ENCODE measurements around the gene SCUBE1.
A peak's percentile ranks its signal among the peaks of the same experiment; 100 is the strongest.

Gene SCUBE1

DNA sequence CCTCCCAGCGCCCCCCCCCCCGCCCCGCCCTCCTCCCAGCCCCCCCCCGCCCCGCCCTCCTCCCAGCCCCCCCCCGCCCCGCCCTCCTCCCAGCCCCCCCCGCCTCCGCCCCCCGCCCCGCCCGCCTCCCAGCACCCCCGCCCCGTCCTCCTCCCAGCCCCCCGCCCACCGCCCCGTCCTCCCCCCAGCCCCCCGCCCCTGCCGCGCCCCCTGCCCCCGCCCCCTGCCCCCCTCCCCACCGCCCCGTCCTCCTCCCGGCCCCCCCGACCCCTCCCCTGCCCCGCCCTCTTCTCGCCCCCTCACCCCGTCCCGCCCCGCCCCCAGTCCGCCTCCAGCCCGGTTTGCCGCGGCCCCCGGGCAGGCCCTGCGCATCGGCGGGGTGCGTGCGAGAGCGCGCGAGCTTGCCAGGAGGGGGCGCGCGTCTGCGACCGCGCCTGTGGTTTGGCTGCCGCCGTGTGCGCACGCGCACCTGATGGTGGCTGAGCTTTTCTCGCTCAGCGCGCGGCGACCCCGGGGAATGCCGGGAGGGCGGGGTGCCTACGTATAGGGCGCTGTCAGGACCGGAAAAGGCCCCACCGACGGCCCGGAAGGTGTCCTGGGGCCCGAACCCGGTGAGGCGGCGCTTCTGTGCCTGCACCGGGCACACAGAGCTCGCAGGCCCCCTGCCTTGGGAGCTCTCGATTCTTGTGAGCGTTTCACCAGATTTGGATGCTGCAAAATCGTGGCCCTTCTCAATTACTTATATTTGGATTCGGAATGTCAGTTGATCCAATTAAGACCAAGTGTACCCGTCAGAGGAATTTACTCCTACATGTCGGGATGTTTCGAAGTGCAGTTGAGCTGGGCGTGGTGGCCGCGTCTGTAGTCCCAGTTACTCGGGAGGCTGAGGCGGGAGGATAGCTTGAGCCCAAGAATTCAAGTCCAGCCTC is 155.7 kb downstream of the SCUBE1 start:
- DNase-seq: peak; percentile 91 to 93

DNA sequence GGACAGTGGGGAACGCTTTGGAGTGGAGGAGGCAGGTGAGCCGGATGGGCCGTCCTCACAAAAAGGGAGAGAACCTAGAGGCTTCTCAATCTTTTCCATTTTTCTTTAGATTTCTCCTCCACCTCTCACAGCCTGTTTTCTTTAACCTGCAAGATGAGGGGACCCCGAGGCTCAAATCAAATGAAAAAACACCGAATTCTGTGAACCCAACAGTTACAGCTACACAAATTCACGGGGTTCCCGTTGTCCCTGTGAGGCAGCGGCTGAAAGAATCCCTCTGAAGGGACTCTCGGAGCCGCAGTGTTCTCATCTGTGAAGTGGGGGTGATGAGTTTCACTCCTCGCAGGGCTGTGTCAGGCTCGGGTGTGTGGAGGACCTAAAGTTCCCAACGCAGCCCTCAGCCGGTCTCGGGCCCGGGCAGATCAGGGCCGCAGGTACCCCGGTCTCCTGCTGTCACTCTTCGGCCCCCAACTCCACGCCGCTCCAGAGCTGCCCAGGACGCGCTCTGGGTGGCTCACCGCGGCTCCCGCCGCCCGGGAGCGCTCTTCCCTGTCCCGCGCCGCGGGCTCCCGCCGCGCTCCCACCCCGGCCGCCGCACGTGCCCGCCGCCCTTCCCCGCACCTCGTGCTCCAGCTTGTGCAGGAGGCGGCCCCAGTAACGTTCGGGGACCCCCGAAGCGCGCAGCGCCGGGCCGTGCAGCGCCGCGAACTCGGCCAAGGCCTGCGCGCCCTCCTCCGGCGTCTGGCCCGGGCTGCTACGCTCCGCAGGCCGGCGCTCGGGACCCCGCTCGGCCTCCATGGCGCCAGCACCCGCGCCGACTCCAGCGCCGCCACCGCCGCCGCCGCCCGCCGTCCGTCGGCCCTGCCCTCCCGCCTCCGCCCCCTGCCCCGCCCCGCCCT is 156.7 kb downstream of the SCUBE1 start, which contains the start of gene TTLL12:
TSS of gene TTLL12 (minus strand) at position 863 of the 899 bp plus-strand sequence. CDS start at position 798, 65 bp downstream.
- DNase-seq: peak; percentile 7 to 26

DNA sequence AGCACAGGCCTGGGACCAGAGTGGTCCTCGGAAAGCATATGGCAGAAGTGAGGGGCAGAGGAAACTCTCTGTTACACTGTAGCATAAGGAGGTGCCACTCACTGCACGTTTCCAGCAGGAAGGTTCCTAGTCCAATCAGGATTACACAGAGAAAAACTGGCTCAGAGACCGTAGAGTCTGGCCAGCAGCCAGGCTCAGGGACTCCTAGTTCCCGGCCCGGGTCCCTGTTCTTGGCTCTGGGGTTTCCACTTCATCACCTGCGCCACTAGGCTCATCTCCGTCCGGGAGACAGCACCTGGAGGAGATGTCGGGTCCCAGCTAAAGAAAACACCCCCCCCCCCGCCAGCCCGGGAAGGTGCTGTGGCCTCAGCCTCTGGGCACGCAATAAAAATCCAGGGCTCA is 157.3 kb downstream of the SCUBE1 start:
- DNase-seq: peak; percentile 23 to 68

DNA sequence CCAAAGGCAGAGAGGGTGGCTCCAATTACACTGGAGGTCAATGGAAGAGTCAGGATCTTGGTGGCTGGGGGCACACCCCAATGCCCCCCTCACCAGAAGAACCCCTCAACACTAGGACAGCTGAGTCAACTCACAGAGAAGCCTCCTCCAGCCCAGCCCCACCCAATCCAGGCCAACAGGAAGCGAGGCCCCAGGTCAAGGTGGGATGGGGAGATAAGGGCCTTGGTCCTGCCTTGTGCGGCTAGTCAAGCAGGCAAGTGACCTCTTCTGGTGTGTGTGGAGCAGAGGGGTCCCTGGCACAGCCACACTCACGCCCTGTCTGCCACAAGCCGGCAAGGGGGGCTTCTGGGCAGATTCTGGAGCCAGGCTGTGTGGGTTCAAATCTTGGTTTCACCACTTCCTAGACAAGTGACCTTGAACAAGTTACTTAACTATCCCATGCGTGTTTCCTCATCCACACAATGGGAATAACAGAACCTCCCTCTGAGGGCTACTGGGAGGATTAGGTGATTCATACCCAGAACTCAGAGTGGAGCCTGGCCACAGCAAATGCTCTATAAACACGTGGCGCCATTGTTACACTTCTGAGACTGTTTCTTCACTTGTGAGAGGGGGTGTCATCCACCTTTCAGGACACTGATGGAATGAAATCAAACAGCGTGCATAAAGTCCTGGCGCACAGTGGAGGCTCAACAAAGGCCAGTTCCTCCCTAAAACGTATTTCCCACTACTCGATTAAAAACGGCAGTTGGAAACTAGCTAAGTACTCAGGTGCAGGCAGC is 159.5 kb downstream of the SCUBE1 start:
- no peak for DNase-seq

DNA sequence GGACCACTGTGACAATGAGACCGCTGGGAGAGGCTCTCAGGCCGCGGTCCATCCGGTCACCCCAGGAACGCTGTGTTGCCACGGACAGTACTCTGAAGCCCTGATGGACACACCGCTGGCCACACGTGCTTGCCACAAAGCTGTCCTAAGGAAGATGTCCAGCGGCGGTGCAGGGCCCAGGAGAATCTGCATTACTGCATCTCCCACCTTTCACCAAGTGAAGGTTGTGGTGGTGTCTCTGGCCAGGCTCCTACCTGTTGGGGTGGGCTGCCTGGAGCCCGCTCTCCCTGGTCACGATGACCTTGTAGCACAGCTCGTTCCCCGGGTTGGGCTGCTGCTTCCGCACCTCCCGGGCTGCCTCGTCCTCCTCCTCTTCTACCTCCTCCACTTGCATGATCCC is 160.4 kb downstream of the SCUBE1 start:
- no peak for DNase-seq

DNA sequence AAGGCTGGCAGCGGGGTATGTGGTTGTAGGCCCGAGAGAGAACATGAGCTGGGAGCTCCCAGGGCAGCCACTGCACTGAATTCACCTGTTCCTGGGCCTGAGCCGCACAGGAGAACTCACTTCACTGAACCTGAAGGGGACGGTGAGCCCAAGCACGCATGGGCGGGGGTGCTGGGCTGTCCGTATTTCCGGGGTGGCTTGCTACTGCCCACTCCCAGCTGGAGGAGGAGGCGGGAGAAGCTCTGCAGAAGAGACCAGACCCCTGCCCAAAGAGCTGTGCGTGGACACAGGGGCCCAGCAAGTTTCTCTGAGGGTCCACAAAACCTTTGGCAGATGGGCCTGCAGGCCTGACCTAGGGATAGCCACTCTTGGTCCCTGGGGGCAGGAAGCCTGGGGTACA is 161.1 kb downstream of the SCUBE1 start:
- no peak for DNase-seq

DNA sequence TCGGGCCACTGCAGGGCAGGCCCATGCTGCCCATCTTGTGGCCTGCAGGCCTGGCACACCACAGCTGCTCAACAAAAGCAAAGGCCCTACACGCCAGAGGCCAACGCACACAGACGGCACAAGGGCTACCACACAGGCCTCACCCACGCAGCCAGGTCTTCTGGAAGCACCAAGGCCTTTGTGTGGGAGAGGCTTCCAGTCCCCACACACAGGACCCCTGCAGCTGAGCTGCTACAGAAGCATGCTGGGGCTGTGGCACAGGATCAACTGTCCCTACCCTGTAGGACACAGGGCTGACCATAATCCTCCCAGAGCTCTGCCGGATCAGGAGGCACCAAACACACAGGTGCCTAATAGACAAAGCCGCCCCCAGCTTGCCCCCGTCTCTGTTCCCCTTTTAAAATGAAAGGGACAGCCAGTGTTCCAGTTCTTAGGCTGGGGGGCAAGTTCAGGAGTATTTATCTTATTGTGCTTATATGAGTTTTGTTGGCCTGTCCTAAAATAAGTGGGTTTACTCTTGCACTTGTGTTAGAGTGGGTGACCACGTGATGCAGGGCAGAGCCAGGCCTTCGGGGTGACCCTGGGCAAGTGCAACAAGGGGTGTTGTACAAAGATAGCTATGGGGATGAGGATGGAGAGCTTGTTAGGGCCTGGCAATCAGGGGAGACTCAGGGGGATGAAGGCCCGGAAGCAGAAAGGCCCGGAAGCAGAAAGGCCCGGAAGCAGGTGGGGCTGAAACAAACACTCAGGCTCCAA is 161.7 kb downstream of the SCUBE1 start:
- DNase-seq: no peak

DNA sequence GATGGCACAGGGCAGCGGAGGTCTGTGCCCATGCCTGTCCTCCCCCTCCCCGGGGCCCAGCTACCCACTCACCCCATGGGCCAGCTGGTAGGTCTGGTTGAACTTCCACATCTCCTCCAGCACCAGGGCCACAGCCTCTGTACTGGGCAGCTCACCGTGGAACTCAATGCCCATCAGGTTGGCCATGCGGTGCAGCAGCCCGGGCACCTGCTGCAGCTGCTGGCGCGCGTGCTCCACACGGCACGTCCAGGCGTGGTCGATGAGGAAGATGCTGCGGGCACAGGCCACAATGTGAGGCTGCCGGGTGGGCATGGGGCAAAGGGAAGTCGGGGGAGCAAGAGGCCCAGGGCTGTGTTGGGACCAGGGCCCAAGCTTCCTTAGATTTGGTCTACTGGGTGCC is 162.5 kb downstream of the SCUBE1 start:
- no peak for DNase-seq

DNA sequence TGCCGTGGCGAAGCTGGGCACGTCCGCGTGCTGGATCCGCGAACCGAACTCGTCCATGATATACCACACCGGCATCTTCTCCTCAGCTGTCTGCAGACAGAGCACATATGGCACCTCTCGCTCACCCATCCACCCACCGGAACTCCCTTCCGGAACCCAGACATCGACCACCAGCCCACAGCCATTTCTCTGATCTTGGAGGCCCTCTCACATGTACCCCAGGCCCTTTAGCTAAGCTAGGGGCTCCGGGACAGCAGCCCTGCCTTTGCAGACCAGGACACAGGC is 163.3 kb downstream of the SCUBE1 start:
- no peak for DNase-seq

DNA sequence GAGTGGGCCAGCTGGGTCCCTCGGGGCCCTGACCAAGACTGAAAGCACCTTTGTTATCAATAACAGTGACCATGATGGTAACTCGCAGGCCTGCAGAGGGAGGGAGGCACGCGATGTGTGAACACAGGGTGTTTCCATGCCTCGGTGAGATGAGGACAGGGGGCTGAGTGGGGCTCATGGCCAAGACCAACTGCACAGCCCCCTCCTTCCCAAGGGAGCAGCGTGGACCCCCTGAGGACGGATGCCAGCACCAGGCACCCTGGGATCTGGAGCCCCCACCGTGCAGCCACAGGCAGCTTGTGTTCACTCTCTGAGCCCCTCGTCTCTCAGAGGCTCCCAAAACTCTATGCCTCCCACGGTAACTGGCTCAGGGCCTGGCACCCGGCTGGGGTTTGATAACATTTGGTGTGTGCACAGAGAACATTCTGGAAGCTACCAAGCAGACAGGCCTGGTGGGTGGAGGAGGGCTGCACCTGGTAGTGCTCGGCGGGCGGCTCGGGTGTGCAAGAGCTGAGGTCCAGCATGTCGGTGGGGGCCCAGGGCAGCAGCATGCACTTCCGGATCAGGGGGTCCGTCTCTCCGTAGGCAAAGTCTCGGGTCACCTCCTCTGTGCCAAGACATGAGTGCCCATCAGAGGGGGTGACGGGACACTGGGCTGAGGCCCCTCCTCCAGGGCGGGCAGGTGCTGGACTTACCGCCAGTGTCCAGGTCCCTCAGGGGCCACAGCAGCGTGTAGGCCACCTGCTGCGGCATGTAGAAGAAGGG is 163.8 kb downstream of the SCUBE1 start:
- no peak for DNase-seq

DNA sequence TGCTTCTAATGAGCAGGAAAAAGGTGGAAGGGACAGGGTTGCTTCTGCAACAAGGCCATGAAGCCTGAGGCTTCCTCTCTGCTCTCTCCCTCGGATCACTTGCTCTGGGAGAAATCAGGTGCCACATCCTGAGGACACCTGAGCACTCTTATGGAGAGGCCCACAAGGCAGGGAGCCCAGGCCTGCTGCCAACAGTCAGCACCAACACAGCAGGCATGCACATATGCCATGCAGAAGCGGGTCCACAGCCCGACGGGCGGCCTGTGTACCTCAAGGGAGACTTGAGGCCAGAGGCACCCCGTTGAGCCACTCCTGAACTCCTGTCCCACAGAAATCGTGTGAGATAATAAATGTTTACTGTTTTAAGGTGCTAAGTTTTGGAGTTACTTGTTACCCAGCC is 165.7 kb downstream of the SCUBE1 start:
- no peak for DNase-seq

DNA sequence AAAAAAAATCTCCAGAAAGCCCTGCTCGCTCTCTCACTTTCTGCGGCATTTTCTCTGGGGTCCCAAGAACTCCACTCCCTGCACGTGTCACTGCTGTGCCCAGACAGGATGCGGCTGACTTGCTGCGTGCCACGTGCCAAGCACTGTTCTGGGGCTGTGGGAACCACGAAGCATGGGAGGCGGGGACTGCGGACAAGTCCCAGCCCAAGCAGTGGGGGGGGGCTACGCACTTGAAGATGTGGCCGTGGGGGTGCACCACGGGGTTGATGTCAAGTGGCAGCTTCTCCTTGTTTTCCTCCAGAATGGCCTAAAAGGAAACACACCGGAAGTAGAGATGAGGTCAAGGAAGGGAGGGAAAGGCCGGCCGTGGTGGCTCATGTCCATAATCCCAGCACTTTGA is 167.1 kb downstream of the SCUBE1 start:
- DNase-seq: no peak

DNA sequence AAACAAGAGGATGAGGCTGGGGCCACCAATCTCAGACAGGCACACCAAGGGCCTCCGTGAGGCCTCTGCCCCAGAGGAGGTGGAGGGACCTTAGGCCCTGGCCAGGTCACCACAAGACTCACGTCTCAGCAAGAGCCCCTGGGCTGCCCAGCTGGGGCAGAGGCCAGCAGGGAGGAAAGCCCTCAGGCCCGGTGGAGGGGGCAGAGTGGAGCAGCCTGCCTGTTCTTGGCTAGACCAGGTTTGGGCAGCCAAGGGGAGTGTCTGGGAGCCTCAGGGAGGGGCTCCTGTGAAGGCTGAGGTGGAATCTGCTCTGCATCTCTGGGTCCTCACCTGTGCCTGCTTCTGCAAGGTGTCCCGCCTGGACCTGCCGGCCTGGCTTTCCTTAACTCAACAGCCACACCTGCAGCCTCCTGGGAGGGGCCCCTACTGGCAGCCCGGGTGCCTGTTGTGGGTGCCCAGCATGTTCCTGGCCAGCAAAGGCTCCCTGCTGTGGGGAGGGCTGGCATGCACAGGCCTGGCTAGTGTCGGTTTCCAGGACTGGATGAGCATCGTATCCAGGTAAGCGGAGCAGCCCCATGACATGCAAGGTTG is 168.1 kb downstream of the SCUBE1 start:
- peak in 1 of 2 experiments; percentile 43 for DNase-seq

DNA sequence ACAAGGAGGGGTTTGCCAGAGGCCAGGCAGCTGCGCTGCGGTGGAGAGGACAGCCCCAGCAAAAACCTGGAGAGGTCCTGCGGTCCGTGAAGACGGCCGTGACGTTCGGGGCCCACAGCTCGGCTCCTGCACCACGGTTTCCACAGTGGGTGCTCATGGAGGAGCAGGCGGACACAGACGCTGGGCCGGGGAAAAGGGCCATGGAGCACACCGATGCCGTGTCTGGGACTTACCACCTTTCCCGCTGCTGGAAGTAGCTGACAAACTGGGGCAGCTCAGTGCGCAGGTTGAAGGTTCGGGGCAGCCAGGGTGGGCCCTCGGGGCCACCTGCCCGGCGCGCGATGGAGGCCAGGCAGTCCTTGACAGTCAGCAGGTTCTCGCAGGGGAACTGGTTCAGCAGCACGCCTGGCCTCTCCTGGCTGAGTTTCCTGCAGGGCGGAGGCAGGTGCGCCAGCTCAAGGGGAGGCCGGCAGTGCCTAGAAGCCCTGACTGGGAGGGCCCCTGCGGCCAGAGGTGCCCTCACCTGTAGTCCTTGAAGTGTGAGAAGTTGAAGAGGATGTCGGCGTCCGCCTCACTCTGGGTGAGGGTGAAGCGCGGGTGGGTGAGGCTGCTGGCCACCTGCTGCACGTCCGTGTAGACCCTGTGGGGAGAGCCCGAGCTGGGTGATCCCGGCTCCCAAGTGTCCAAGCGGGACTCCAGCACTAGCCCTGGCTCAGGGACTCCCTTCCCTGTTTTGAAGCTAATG is 169.0 kb downstream of the SCUBE1 start:
- DNase-seq: no peak

DNA sequence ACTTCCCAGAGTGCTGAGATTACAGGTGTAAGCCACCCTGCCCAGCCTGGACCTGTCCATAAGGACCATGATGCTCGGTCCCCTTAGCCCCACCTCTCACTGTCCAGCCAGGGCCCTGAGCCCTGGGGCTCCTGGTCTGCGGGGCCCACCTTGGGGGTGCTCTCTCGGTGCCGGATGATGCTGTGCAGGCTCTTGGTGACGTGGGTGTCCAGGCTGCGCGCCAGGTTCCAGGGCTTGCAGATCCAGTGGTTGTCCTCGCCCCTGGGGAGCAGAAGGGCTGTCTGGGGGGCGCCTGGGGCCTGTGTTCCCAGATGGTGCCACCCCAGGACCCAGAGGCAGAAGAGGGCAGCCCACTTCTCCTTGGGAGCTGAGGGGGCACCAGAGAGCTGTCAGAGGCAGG is 169.6 kb downstream of the SCUBE1 start:
- no peak for DNase-seq

DNA sequence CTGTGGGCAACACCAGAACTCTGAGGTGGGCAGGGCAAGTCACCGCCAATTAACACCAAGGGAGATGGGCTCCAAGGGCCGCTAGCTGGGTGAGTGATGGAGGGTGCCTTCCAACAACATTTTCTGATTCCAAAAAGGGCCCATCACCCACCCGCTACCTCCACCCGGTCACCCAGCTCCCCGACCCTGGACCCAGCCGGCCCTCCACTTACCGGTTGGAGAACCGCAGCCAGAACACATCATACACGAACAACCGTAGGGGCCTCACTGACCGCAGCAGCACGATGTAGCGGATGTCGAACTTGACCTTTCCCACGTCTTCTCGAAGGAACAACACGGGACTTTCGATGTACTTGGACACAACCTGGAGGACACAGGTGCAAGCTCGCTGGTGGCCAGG is 171.0 kb downstream of the SCUBE1 start:
- no peak for DNase-seq

DNA sequence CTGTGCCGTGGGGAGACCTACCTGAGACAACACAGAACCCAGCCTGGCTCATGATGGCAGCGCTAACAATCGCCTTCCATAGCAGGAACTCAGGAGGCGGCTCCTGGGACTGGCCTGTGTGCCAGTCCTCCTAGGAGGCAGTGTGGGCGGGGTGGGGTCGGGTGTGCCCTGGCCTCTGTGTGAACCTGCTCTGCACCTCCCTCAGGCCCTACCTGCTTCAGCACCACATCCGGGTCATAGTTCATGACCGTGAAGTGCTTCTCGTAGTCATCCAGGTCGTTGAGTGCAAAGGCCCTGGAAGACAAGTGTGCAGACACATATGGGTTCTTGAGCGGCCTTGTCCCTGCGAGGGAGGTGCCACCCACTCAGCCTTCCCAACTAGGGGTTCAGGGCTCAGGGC is 171.6 kb downstream of the SCUBE1 start:
- DNase-seq: no peak

DNA sequence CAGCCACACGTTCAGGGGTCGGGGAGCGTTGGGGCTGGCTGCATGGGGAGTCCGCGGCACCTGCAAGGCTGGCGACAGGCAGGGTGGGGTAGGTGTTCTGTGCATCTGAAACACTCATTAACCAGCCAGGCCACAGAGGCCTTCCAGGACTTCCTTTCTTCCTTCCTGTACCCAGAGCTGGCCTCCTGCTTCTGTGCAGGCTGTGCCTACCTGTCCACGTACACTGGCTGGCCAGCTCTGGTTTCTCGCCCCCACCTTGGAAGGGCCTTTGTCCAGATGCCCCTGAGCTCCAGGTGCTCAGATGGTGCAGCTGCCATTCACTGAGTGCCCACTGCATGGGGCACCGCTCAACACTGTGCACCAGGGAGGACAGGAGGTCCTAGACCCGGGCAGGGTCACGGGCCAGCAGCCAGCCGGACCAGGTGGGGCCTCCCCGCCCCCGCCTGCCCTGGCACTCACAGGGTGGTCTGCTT is 172.1 kb downstream of the SCUBE1 start:
- no peak for DNase-seq

DNA sequence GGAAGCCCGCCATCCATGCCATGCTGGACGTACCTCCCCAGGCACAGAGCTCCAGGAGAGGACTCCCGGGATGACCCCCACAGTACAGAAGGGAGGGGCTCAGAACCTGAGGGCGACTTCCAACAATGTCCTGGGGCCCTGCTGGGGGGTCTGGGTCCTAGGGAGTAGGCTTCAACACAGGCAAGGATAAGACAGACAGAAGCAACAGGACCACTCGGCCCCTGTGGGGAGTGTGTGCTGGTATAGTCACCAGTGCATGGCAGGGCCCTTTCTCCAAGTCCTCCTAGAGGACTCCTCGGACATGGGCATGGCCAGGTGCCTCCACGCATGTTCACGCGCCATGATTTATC is 173.1 kb downstream of the SCUBE1 start:
- DNase-seq: no peak

Data from NCI-H2081 (cell line).